Measurements from ENCODE around the gene LRRN2.

- no peak for TF ChIP-seq ATF2 (CRISPR knock-in tag; IDR thresholded peaks at IDR 0.05; ENCODE audit: borderline replicate concordance, low read depth)
- no peak for TF ChIP-seq CTCF (IDR thresholded peaks at IDR 0.05)
- TF ChIP-seq ATF1 (CRISPR knock-in tag; IDR thresholded peaks at IDR 0.05) = no peak
- no peak for TF ChIP-seq E2F1 (CRISPR knock-in tag; IDR thresholded peaks at IDR 0.05)
Observed at GRCh38 chr1:204588826-204589225, 96.7 kb downstream of the LRRN2 start.

All from WTC11 (cell line).